Activated CD4-positive, CD25-positive, alpha-beta regulatory T cell treated with anti-CD3 and anti-CD28 coated beads, Interleukin-2, amount 50 U/mL, for 24 hours (primary cell): ENCODE results near the gene NEGR1.

ENCODE experiments used
- ATAC-seq, 2 donors: fragments of 150-1000 bp; cut with Tn5 transposase; one replicate each; pipeline ENCODE4 v1.10.0; 2021; ENCODE audit warnings: mild to moderate bottlenecking in 1 of 2, moderate library complexity in 1 of 2

NEGR1 gene

GRCh38 chr1:72229893-72230292 is 52.4 kb downstream of the NEGR1 start:
- ATAC-seq, result no peak

- ATAC-seq, result no peak
Observed at GRCh38 chr1:72227667-72228066, 54.7 kb downstream of the NEGR1 start.

- no peak for ATAC-seq
Observed at GRCh38 chr1:72224506-72224905, 57.8 kb downstream of the NEGR1 start.

- ATAC-seq, result no peak
Observed at GRCh38 chr1:72221811-72222210, 60.5 kb downstream of the NEGR1 start.

- ATAC-seq, result no peak
Observed at GRCh38 chr1:72218141-72218739, 64.1 kb downstream of the NEGR1 start.

GRCh38 chr1:72207059-72207458 is 75.3 kb downstream of the NEGR1 start:
- no peak for ATAC-seq

GRCh38 chr1:72202761-72203160 is 79.6 kb downstream of the NEGR1 start:
- ATAC-seq, result no peak

GRCh38 chr1:72197786-72198185 is 84.6 kb downstream of the NEGR1 start:
- ATAC-seq, result no peak

- ATAC-seq, result no peak
Observed at GRCh38 chr1:72186733-72187307, 95.5 kb downstream of the NEGR1 start.

GRCh38 chr1:72184099-72184701 is 98.1 kb downstream of the NEGR1 start:
- no peak for ATAC-seq

- ATAC-seq, result no peak
Observed at GRCh38 chr1:72182859-72183258, 99.5 kb downstream of the NEGR1 start.

- no peak for ATAC-seq
Observed at GRCh38 chr1:72178266-72178665, 104.1 kb downstream of the NEGR1 start.

- no peak for ATAC-seq
Observed at GRCh38 chr1:72177711-72178110, 104.6 kb downstream of the NEGR1 start.

- ATAC-seq, result no peak
Observed at GRCh38 chr1:72170246-72170645, 112.1 kb downstream of the NEGR1 start.

- no peak for ATAC-seq
Observed at GRCh38 chr1:72166426-72166825, 115.9 kb downstream of the NEGR1 start.

- no peak for ATAC-seq
Observed at GRCh38 chr1:72150508-72150907, 131.8 kb downstream of the NEGR1 start.

GRCh38 chr1:72141875-72142274 is 140.5 kb downstream of the NEGR1 start:
- ATAC-seq, result no peak

- no peak for ATAC-seq
Observed at GRCh38 chr1:72140222-72140621, 142.1 kb downstream of the NEGR1 start.

- no peak for ATAC-seq
Observed at GRCh38 chr1:72137656-72138055, 144.7 kb downstream of the NEGR1 start.

GRCh38 chr1:72129869-72130268 is 152.5 kb downstream of the NEGR1 start:
- ATAC-seq, result no peak

GRCh38 chr1:72122099-72122880 is 160.0 kb downstream of the NEGR1 start:
- ATAC-seq, result no peak

GRCh38 chr1:72119491-72119890 is 162.8 kb downstream of the NEGR1 start:
- ATAC-seq, result no peak

- no peak for ATAC-seq
Observed at GRCh38 chr1:72117621-72118020, 164.7 kb downstream of the NEGR1 start.

- ATAC-seq, result no peak
Observed at GRCh38 chr1:72115290-72115689, 167.0 kb downstream of the NEGR1 start.
